IMR-90 (cell line): Measurements from ENCODE around the gene SVEP1. TPM values are rescaled to one million over a fixed set of nuclear protein-coding genes. Genes with fewer than 3 reads are reported as not detected.
A peak's percentile ranks its signal among the peaks of the same experiment; 100 is the strongest.
"Not testable (repeated sequence)": the region's sequence is repeated elsewhere in the genome, so short reads cannot be mapped to it uniquely, and the experiment has no call there.

Source experiments
- ATAC-seq: fragments of 200-7000 bp; cut with Tn5 transposase; 2 replicates; pipeline ENCODE4 v1.9.1; 2020; ENCODE audit warnings: low read depth, mild to moderate bottlenecking, moderate library complexity
- BruUV-seq: library from RNA; stranded (reverse); fragments of 400-500 nt; replicated peaks from 2 replicates; lab custom pipeline; 2021; lab: Mats Ljungman, UMichigan
- CTCF ChIA-PET: fragments of 300-600 bp; formaldehyde crosslinking; extraction: SDS; loops from one replicate; lab custom pipeline; 2021; ENCODE audit warnings: antibody characterized with exemption; lab: Yijun Ruan, JAX
- POLR2A ChIA-PET: fragments of 300-600 bp; sonication (Branson Sonifier 250); formaldehyde crosslinking; loops from one replicate; lab custom pipeline; 2022; ENCODE audit warnings: antibody characterized with exemption; ENCODE audit not compliant: unreplicated experiment; lab: Charles Lee
- DNase-seq: peaks from one replicate; pipeline ENCODE4 v3.0.0; 2013
- H2AFZ ChIP-seq: replicated peaks from 2 replicates; pipeline ENCODE3; 2013; ENCODE audit warnings: low read length, mild to moderate bottlenecking; ENCODE audit not compliant: poor library complexity
- H2AK5ac ChIP-seq: 2 replicates; pipeline ENCODE4 v1.6.1; 2013; ENCODE audit warnings: low read depth, low read length, inconsistent platforms
- H2AK9ac ChIP-seq: replicated peaks from 2 replicates; pipeline ENCODE3; 2013; ENCODE audit warnings: mild to moderate bottlenecking, low read depth, low read length, moderate library complexity; ENCODE audit not compliant: poor library complexity
- H2BK120ac ChIP-seq: 2 replicates; pipeline ENCODE4 v1.6.1; 2013; ENCODE audit warnings: low read depth, low read length, inconsistent platforms
- H2BK15ac ChIP-seq: 3 replicates; pipeline ENCODE4 v1.6.1; 2013; ENCODE audit warnings: low read depth, low read length, inconsistent platforms
- H2BK20ac ChIP-seq: 2 replicates; pipeline ENCODE4 v1.6.1; 2013; ENCODE audit warnings: low read depth, mild to moderate bottlenecking, inconsistent platforms, low read length, moderate library complexity
- H2BK5ac ChIP-seq: 2 replicates; pipeline ENCODE4 v1.6.1; 2013; ENCODE audit warnings: mild to moderate bottlenecking, low read depth, low read length, inconsistent platforms; ENCODE audit not compliant: poor library complexity, severe bottlenecking
- H3K14ac ChIP-seq: replicated peaks from 2 replicates; pipeline ENCODE4 v1.6.1; 2013; ENCODE audit warnings: low read depth, low read length, inconsistent platforms
- H3K18ac ChIP-seq: 2 replicates; pipeline ENCODE4 v1.6.1; 2013; ENCODE audit warnings: low read depth, low read length, control low read depth
- H3K23ac ChIP-seq: 2 replicates; pipeline ENCODE4 v1.6.1; 2013; ENCODE audit warnings: low read depth, low read length, inconsistent platforms
- H3K27ac ChIP-seq: 2 replicates; pipeline ENCODE4 v1.5.1; 2013; ENCODE audit warnings: mild to moderate bottlenecking, control low read depth, low read length; ENCODE audit not compliant: insufficient read depth
- H3K27me3 ChIP-seq: 2 replicates; pipeline ENCODE4 v1.6.1; 2013; ENCODE audit warnings: low read length; ENCODE audit not compliant: control insufficient read depth, insufficient read depth
- H3K36me3 ChIP-seq: 2 replicates; pipeline ENCODE4 v1.6.1; 2013; ENCODE audit warnings: low read length, mixed read lengths; ENCODE audit not compliant: control insufficient read depth, insufficient read depth
- H3K4ac ChIP-seq: 2 replicates; pipeline ENCODE4 v1.6.1; 2013; ENCODE audit warnings: low read depth, low read length, inconsistent platforms
- H3K4me1 ChIP-seq: 2 replicates; pipeline ENCODE4 v1.6.1; 2013; ENCODE audit warnings: low read length, mixed read lengths; ENCODE audit not compliant: control insufficient read depth, insufficient read depth
- H3K4me2 ChIP-seq: 2 replicates; pipeline ENCODE4 v1.6.1; 2013; ENCODE audit warnings: low read depth, mild to moderate bottlenecking, control low read depth, low read length, moderate library complexity
- H3K4me3 ChIP-seq: 2 replicates; pipeline ENCODE4 v1.5.1; 2013; ENCODE audit warnings: low read depth, mild to moderate bottlenecking, control low read depth, low read length, moderate library complexity; ENCODE audit not compliant: insufficient read depth
- H3K56ac ChIP-seq: 2 replicates; pipeline ENCODE4 v1.6.1; 2013; ENCODE audit warnings: low read length, inconsistent platforms; ENCODE audit not compliant: insufficient read depth; ENCODE audit errors: extremely low read depth
- H3K79me1 ChIP-seq, 2 experiments: 2 replicates each; pipeline ENCODE4 v1.6.1; 2013; ENCODE audit warnings: low read length in 2 of 2, inconsistent platforms in 1 of 2, low read depth in 1 of 2
- H3K9ac ChIP-seq: 2 replicates; pipeline ENCODE4 v1.6.1; 2013; ENCODE audit warnings: low read depth, low read length, control low read depth
- H3K9me1 ChIP-seq: 2 replicates; pipeline ENCODE4 v1.6.1; 2013; ENCODE audit warnings: low read length, inconsistent platforms; ENCODE audit not compliant: insufficient read depth
- H3K9me3 ChIP-seq: 2 replicates; pipeline ENCODE4 v1.6.1; 2013; ENCODE audit warnings: low read length; ENCODE audit not compliant: control insufficient read depth, insufficient read depth
- H4K20me1 ChIP-seq: 2 replicates; pipeline ENCODE4 v1.6.1; 2013; ENCODE audit warnings: low read length, inconsistent platforms; ENCODE audit not compliant: insufficient read depth
- H4K5ac ChIP-seq: 2 replicates; pipeline ENCODE4 v1.6.1; 2013; ENCODE audit warnings: mild to moderate bottlenecking, low read depth, low read length, control low read depth
- H4K8ac ChIP-seq, 2 experiments: 2 replicates each; pipeline ENCODE4 v1.6.1; 2013; ENCODE audit warnings: low read depth in 2 of 2, low read length in 2 of 2, control low read depth in 1 of 2, inconsistent platforms in 1 of 2
- H4K91ac ChIP-seq: 2 replicates; pipeline ENCODE4 v1.6.1; 2013; ENCODE audit warnings: low read depth, low read length, inconsistent platforms; ENCODE audit not compliant: insufficient read depth
- CEBPB ChIP-seq: IDR thresholded peaks from 2 replicates; pipeline ENCODE4 v1.6.1; 2012; ENCODE audit warnings: low read depth, low read length, improper control_type of control experiment
- MXI1 ChIP-seq: IDR thresholded peaks from 2 replicates; pipeline ENCODE4 v1.6.1; 2012; ENCODE audit warnings: low read depth, mild to moderate bottlenecking, low read length, moderate library complexity, borderline replicate concordance
- NFE2L2 ChIP-seq: fragments of 150-350 bp; IDR thresholded peaks from 2 replicates; pipeline ENCODE4 v1.6.1; 2016; ENCODE audit warnings: low read depth, mild to moderate bottlenecking, low read length
- SMC3 ChIP-seq: fragments of 150-350 bp; IDR thresholded peaks from 2 replicates; pipeline ENCODE4 v1.6.1; 2016; ENCODE audit warnings: low read depth, mild to moderate bottlenecking, antibody characterized with exemption, low read length, moderate library complexity
- WGBS, 2 experiments: methylation state at CpG; one replicate each; pipeline versions ENCODE4 v1.1.5 to v1.1.7; 2013; ENCODE audit warnings: missing lambda C conversion rate in 2 of 2; ENCODE audit not compliant: insufficient read length in 1 of 2; ENCODE audit errors: extremely low coverage in 2 of 2; 5-methylcytosine and 5-hydroxymethylcytosine counted together
- dilution Hi-C: fragments of 300-500 bp; cut with HindIII; formaldehyde crosslinking; loops from one replicate; pipeline ENCODE4 v1.14.3; 2018; ENCODE audit warnings: low sequenced_read_pairs; ENCODE audit not compliant: unreplicated experiment
- in situ Hi-C: fragments of 300-500 bp; cut with MboI; formaldehyde crosslinking; loops from 3 replicates; pipeline ENCODE4 v1.14.3; 2019; ENCODE audit warnings: low sequenced_read_pairs, inconsistent platforms, mixed read lengths
- intact Hi-C: fragments of 100-400 bp; cut with micrococcal nuclease; formaldehyde crosslinking; loops from 2 replicates; pipeline ENCODE4 v1.10.0; 2022
- polyA plus RNA-seq, 3 experiments: library from polyadenylated mRNA; depleted of rRNA; stranded (reverse); fragments of >200 nt; gene quantifications; 2 replicates each; pipeline ENCODE4 v1.2.3, GENCODE V29; 2012; ENCODE audit warnings: low replicate concordance in 1 of 3
- total RNA-seq: library from RNA; depleted of rRNA; stranded (reverse); fragments of >200 nt; gene quantifications from 2 replicates; pipeline ENCODE4 v1.2.3, GENCODE V29; 2012

Gene SVEP1
- total and polyA plus RNA-seq, 2 of the 4 experiments (the other 2 are of a cell fraction): 4.8 to 16.7 TPM

DNA sequence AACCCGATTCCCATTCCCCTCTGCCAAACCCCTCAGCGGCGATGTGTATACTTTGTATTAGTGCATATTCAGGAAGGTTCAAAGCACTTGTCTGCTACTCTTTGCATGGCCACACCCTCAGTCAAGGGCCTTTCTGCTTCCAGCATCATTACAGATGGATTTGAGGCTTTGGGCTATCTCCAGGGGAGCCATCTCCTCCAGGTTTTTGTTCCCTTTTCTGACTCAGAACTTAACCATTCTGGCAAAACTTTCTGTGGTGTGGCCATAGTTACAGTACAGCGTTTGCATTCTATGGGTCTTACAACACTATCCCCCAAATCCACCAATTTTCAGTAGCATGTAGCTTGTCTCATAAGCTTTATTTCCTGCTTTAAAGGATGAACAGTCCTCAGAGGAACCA, 36.0 kb upstream of the SVEP1 start:
- POLR2A ChIA-PET: no interaction called here

DNA sequence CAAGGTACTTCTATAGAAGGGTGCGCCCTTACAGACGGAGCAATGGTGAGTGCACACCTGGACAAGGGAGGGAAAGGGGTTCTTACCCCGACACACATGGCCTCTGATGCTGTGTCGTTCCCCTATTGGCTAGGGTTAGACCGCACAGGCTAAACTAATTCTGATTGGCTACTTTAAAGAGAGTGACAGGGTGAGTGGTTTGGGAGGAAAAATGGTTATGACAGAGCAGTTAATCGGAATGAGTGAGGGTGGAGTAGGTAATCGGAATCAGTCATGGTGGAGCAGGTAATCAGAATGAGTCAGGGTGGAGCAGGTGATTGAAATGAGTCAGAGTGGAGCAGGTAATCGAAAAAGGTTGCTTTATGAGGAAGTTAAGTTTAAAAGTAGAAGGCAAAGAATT, 35.0 kb upstream of the SVEP1 start:
- H2BK20ac ChIP-seq: not testable (repeated sequence)
- H2AK5ac ChIP-seq: peak overlapping the region; percentile 44; the same call in 1 of the 2 replicates

More for the DNA sequence above, 36.0 kb upstream of the SVEP1 start:
- H3K56ac ChIP-seq: no peak overlapping the region
- CTCF ChIA-PET: no interaction called here
- peak overlapping the region; percentile 74 for H2AFZ ChIP-seq
- peak; percentile 44 for ATAC-seq
- no peaks in the 10 kb centered on the region for H3K79me1 ChIP-seq
- TF ChIP-seq NFE2L2 (no peak), SMC3 (no peak), MXI1 (no peak), CEBPB (peak; percentile 36; the same call in 1 of the 2 replicates)
- no peak overlapping the region for H2BK120ac ChIP-seq
- DNase-seq: peak; percentile 72
- H3K9ac ChIP-seq: no peak overlapping the region
- peaks cover 2% of the 10 kb centered on the region; the same call in 1 of the 2 replicates for H3K4me1 ChIP-seq
- peak overlapping the region; percentile 43 for H3K14ac ChIP-seq
- H3K27ac ChIP-seq: no peak overlapping the region
- in situ Hi-C loops: loop anchor here (25.0 kb wide), 2 partner anchors 328 to 428 kb away; no protein-coding TSS in a partner anchor
- H3K4ac ChIP-seq: no peak overlapping the region
- WGBS, 2 experiments: 86% methylated on average over 1 of the region's 4 CpGs; no CpG with 5 or more reads in 1 of the 2 experiments
- H4K91ac ChIP-seq: no peak overlapping the region
- H2BK20ac ChIP-seq: peak overlapping the region; percentile 61; the same call in 1 of the 2 replicates
- no peaks in the 10 kb centered on the region; the same call in 1 of the 2 replicates for H3K9me1 ChIP-seq
- no peaks in the 10 kb centered on the region for H3K9me3 ChIP-seq
- intact Hi-C loops: no loop called here
- no peaks in the 10 kb centered on the region for H3K36me3 ChIP-seq
- no peak overlapping the region for H4K5ac ChIP-seq
- no TSS peak for BruUV-seq
- H4K8ac ChIP-seq: no peak overlapping the region
- H4K20me1 ChIP-seq: no peaks in the 10 kb centered on the region
- H3K27me3 ChIP-seq: no peaks in the 10 kb centered on the region
- peak overlapping the region; percentile 45; the same call in 1 of the 3 replicates for H2BK15ac ChIP-seq
- no peak overlapping the region for H3K4me2 ChIP-seq
- dilution Hi-C loops: no loop called here
- no peak overlapping the region; the same call in 1 of the 2 replicates for H3K18ac ChIP-seq
- H3K23ac ChIP-seq: no peak overlapping the region
- peak overlapping the region; percentile 17 for H2BK5ac ChIP-seq
- no peak overlapping the region for H3K4me3 ChIP-seq
- H2AK5ac ChIP-seq: no peak overlapping the region
- no peak overlapping the region for H2AK9ac ChIP-seq

More for the DNA sequence above, 35.0 kb upstream of the SVEP1 start:
- intact Hi-C loops, H3K18ac ChIP-seq, H3K9me1 ChIP-seq, H3K4ac ChIP-seq, H3K4me1 ChIP-seq, H4K20me1 ChIP-seq, H3K4me3 ChIP-seq, H2AK9ac ChIP-seq, H3K14ac ChIP-seq, H4K5ac ChIP-seq, CTCF ChIA-PET, H3K9me3 ChIP-seq, H3K27me3 ChIP-seq, POLR2A ChIA-PET, DNase-seq, H3K56ac ChIP-seq, H2BK5ac ChIP-seq, H3K79me1 ChIP-seq, H3K36me3 ChIP-seq, H3K9ac ChIP-seq, H2AFZ ChIP-seq, H3K27ac ChIP-seq, H4K8ac ChIP-seq, dilution Hi-C loops, ATAC-seq, H4K91ac ChIP-seq, H2BK120ac ChIP-seq, H3K23ac ChIP-seq, H2BK15ac ChIP-seq, BruUV-seq, H3K4me2 ChIP-seq: not testable (repeated sequence)
- 100% methylated on average over 4 of the region's 8 CpGs; no CpG with 5 or more reads in 1 of the 2 experiments for WGBS, 2 experiments
- in situ Hi-C loops: loop anchor here (25.0 kb wide), 2 partner anchors 327 to 427 kb away; no protein-coding TSS in a partner anchor
